Stimulated activated CD4-positive, alpha-beta T cell treated with anti-CD3 and anti-CD28 coated beads, Interleukin-1b, Interleukin-23, amount 100 ng/mL, for 24 hours (primary cell): ENCODE data around the gene DEDD.
"Not testable (repeated sequence)": the region's sequence is repeated elsewhere in the genome, so short reads cannot be mapped to it uniquely, and the experiment has no call there.

ENCODE experiments used
- DNase-seq, 4 experiments: peaks; one replicate each; pipeline ENCODE4 v3.0.0-alpha.2; 2020; ENCODE audit warnings: low read depth in 4 of 4, low spot score in 1 of 4

Gene DEDD

GRCh38 chr1:161128591-161129420 lies 3.7 kb downstream of the DEDD start:
- DNase-seq = no peak

- no peak for DNase-seq
These were observed 4.8 kb downstream of the DEDD start for GRCh38 chr1:161127649-161128048.

GRCh38 chr1:161122967-161123366 lies 9.5 kb downstream of the DEDD start:
- no peak for DNase-seq

- no peak for DNase-seq
These were observed 10.6 kb downstream of the DEDD start for GRCh38 chr1:161121834-161122233.

GRCh38 chr1:161121042-161121650 lies 11.3 kb downstream of the DEDD start:
- DNase-seq = no peak

- peak in 1 of 4 experiments; percentile 53 for DNase-seq
These were observed 13.2 kb downstream of the DEDD start for GRCh38 chr1:161119092-161119903.

- DNase-seq = peak; percentile 66 to 85 (median 74)
These were observed 14.5 kb downstream of the DEDD start, which contains the start of the genes NIT1 and PFDN2 for GRCh38 chr1:161117759-161118581. Gene NIT1, plus strand, starts transcription at chr1:161118105. Its CDS starts 72 bp downstream, at chr1:161118177. Gene PFDN2, minus strand, starts transcription at chr1:161118037. Its CDS starts 11 bp downstream, at chr1:161118026.

- not testable (repeated sequence) for DNase-seq
These were observed 16.5 kb downstream of the DEDD start for GRCh38 chr1:161115961-161116360.

- peak in 1 of 4 experiments; percentile 31 for DNase-seq
These were observed 17.2 kb downstream of the DEDD start for GRCh38 chr1:161115132-161115711.

- no peak for DNase-seq
These were observed 17.9 kb downstream of the DEDD start for GRCh38 chr1:161114556-161114955.

GRCh38 chr1:161113915-161114314 lies 18.6 kb downstream of the DEDD start:
- no peak for DNase-seq

- DNase-seq = no peak
These were observed 20.9 kb downstream of the DEDD start for GRCh38 chr1:161111527-161111926.

GRCh38 chr1:161111117-161111516 lies 21.4 kb downstream of the DEDD start:
- no peak for DNase-seq

GRCh38 chr1:161106431-161106830 lies 26.0 kb downstream of the DEDD start:
- DNase-seq = no peak

- DNase-seq = no peak
These were observed 31.9 kb downstream of the DEDD start for GRCh38 chr1:161100556-161100955.

- DNase-seq = no peak
These were observed 33.2 kb downstream of the DEDD start for GRCh38 chr1:161099090-161099802.

- DNase-seq = peak in 2 of 4 experiments; percentile 39 to 58
These were observed 34.0 kb downstream of the DEDD start, which contains the start of gene KLHDC9 for GRCh38 chr1:161098210-161099068. Gene KLHDC9, plus strand, starts transcription at chr1:161098361. Its CDS starts 175 bp downstream, at chr1:161098536.

GRCh38 chr1:161096530-161096929 lies 35.9 kb downstream of the DEDD start:
- DNase-seq = no peak

- DNase-seq = no peak
These were observed 36.5 kb downstream of the DEDD start for GRCh38 chr1:161096015-161096414.
